H9 (cell line): ENCODE measurements around the gene THBS3. TPM values are rescaled to one million over a fixed set of nuclear protein-coding genes. Genes with fewer than 3 reads are reported as not detected.
"Not testable (repeated sequence)": the region's sequence is repeated elsewhere in the genome, so short reads cannot be mapped to it uniquely, and the experiment has no call there.

Experiments
- DNase-seq: peaks from one replicate; pipeline ENCODE4 v3.0.0-alpha.2; 2017
- H2AFZ ChIP-seq: one replicate; pipeline ENCODE4 v1.6.1; 2013; ENCODE audit warnings: mild to moderate bottlenecking, low read length, control low read depth, moderate library complexity
- H2AK5ac ChIP-seq: 2 replicates; pipeline ENCODE4 v1.6.1; 2013; ENCODE audit warnings: low read length, control low read depth, mixed read lengths; ENCODE audit not compliant: insufficient read length
- H2BK120ac ChIP-seq: one replicate; pipeline ENCODE4 v1.6.1; 2013; ENCODE audit warnings: low read depth, mild to moderate bottlenecking, low read length, control low read depth, inconsistent platforms; ENCODE audit not compliant: poor library complexity, severe bottlenecking
- H2BK12ac ChIP-seq: 2 replicates; pipeline ENCODE4 v1.6.1; 2013; ENCODE audit warnings: low read length, control low read depth, mixed read lengths, low read depth; ENCODE audit not compliant: insufficient read length
- H2BK15ac ChIP-seq: 2 replicates; pipeline ENCODE4 v1.6.1; 2013; ENCODE audit warnings: low read depth, low read length, control low read depth
- H2BK20ac ChIP-seq: one replicate; pipeline ENCODE4 v1.6.1; 2013; ENCODE audit warnings: low read depth, mild to moderate bottlenecking, low read length, control low read depth, inconsistent platforms; ENCODE audit not compliant: poor library complexity, severe bottlenecking
- H2BK5ac ChIP-seq: 2 replicates; pipeline ENCODE4 v1.6.1; 2013; ENCODE audit warnings: low read length, control low read depth, mixed read lengths; ENCODE audit not compliant: insufficient read length
- H3K14ac ChIP-seq: 2 replicates; pipeline ENCODE4 v1.6.1; 2013; ENCODE audit warnings: low read length, control low read depth; ENCODE audit not compliant: insufficient read depth
- H3K18ac ChIP-seq: 2 replicates; pipeline ENCODE4 v1.6.1; 2013; ENCODE audit warnings: low read depth, mild to moderate bottlenecking, mixed read lengths, low read length, control low read depth; ENCODE audit not compliant: insufficient read length
- H3K23ac ChIP-seq: 2 replicates; pipeline ENCODE4 v1.6.1; 2013; ENCODE audit warnings: low read length, control low read depth, mixed read lengths, low read depth; ENCODE audit not compliant: insufficient read length
- H3K23me2 ChIP-seq: 2 replicates; pipeline ENCODE4 v1.6.1; 2013; ENCODE audit warnings: low read depth, mild to moderate bottlenecking, mixed read lengths, low read length, control low read depth; ENCODE audit not compliant: insufficient read length, poor library complexity, severe bottlenecking
- H3K27ac ChIP-seq: 2 replicates; pipeline ENCODE4 v1.5.1; 2013; ENCODE audit warnings: low read length, control low read depth, mixed read lengths, low read depth; ENCODE audit not compliant: insufficient read length
- H3K27me3 ChIP-seq: 2 replicates; pipeline ENCODE4 v1.6.1; 2013; ENCODE audit warnings: low read length, control low read depth, inconsistent platforms; ENCODE audit not compliant: insufficient read depth
- H3K4ac ChIP-seq: 2 replicates; pipeline ENCODE4 v1.6.1; 2013; ENCODE audit warnings: low read depth, mild to moderate bottlenecking, control low read depth, inconsistent platforms, low read length, moderate library complexity
- H3K4me1 ChIP-seq: 2 replicates; pipeline ENCODE4 v1.6.1; 2013; ENCODE audit warnings: low read length, control low read depth, inconsistent platforms; ENCODE audit not compliant: insufficient read depth
- H3K4me2 ChIP-seq: 2 replicates; pipeline ENCODE4 v1.6.1; 2013; ENCODE audit warnings: low read length, control low read depth, mixed read lengths; ENCODE audit not compliant: insufficient read length, insufficient read depth
- H3K56ac ChIP-seq: 2 replicates; pipeline ENCODE4 v1.6.1; 2013; ENCODE audit warnings: low read depth, mild to moderate bottlenecking, mixed read lengths, low read length, control low read depth; ENCODE audit not compliant: insufficient read length
- H3K79me1 ChIP-seq: 2 replicates; pipeline ENCODE4 v1.6.1; 2013; ENCODE audit warnings: low read depth, mild to moderate bottlenecking, moderate library complexity, low read length, control low read depth, inconsistent platforms; ENCODE audit not compliant: insufficient read depth, poor library complexity, severe bottlenecking
- H3K79me2 ChIP-seq: 2 replicates; pipeline ENCODE4 v1.6.1; 2013; ENCODE audit warnings: low read length, control low read depth, inconsistent platforms; ENCODE audit not compliant: insufficient read depth
- H3K9ac ChIP-seq: 2 replicates; pipeline ENCODE4 v1.6.1; 2013; ENCODE audit warnings: low read length, control low read depth, mixed read lengths; ENCODE audit not compliant: insufficient read length; ENCODE audit errors: extremely low read depth
- H3K9me3 ChIP-seq: one replicate; pipeline ENCODE4 v1.6.1; 2013; ENCODE audit warnings: low read depth, low read length, inconsistent platforms; ENCODE audit not compliant: control insufficient read depth
- H3T11ph ChIP-seq: one replicate; pipeline ENCODE4 v1.6.1; 2013; ENCODE audit warnings: mild to moderate bottlenecking, low read length, control low read depth, inconsistent platforms
- H4K20me1 ChIP-seq: one replicate; pipeline ENCODE4 v1.6.1; 2013; ENCODE audit not compliant: control insufficient read depth, insufficient read length, insufficient read depth
- H4K5ac ChIP-seq: 2 replicates; pipeline ENCODE4 v1.6.1; 2013; ENCODE audit warnings: low read depth, mild to moderate bottlenecking, mixed read lengths, low read length, control low read depth; ENCODE audit not compliant: insufficient read length
- H4K8ac ChIP-seq: replicated peaks from 2 replicates; pipeline ENCODE4 v1.6.1; 2013; ENCODE audit warnings: low read length, control low read depth, mixed read lengths, low read depth; ENCODE audit not compliant: insufficient read length
- H4K91ac ChIP-seq: 2 replicates; pipeline ENCODE4 v1.6.1; 2013; ENCODE audit warnings: low read depth, mild to moderate bottlenecking, moderate library complexity, mixed read lengths, low read length, control low read depth; ENCODE audit not compliant: insufficient read length
- H3K27ac Mint-ChIP-seq, 3 experiments: 2 replicates in 2 of 3; 3 replicates in 1 of 3; pipeline ENCODE4 v1.8.0; 2020 to 2021; ENCODE audit warnings: mixed read lengths in 3 of 3, mild to moderate bottlenecking in 1 of 3, moderate library complexity in 1 of 3
- H3K27me3 Mint-ChIP-seq: 2 replicates; pipeline ENCODE4 v1.8.0; 2021; ENCODE audit warnings: low read depth, mild to moderate bottlenecking, moderate library complexity, mixed read lengths
- H3K36me3 Mint-ChIP-seq, 3 experiments: 2 replicates in 2 of 3; 3 replicates in 1 of 3; pipeline ENCODE4 v1.8.0; 2020 to 2021; ENCODE audit warnings: low read depth in 3 of 3, mixed read lengths in 3 of 3; ENCODE audit not compliant: insufficient read depth in 1 of 3
- H3K4me1 Mint-ChIP-seq, 2 experiments: 2 replicates each; pipeline ENCODE4 v1.8.0; 2020; ENCODE audit warnings: mixed read lengths in 2 of 2
- H3K4me3 Mint-ChIP-seq, 2 experiments: 2 replicates in 1 of 2; 3 replicates in 1 of 2; pipeline ENCODE4 v1.8.0; 2020 to 2021; ENCODE audit warnings: mild to moderate bottlenecking in 2 of 2, mixed read lengths in 2 of 2, moderate library complexity in 1 of 2
- H3K9me3 Mint-ChIP-seq, 2 experiments: 2 replicates in 1 of 2; 3 replicates in 1 of 2; pipeline ENCODE4 v1.8.0; 2020; ENCODE audit warnings: mild to moderate bottlenecking in 2 of 2, mixed read lengths in 2 of 2, moderate library complexity in 1 of 2
- WGBS: extraction: QIAGEN DNeasy Blood & Tissue Kit; methylation state at CpG from one replicate; pipeline ENCODE4 v1.1.7; 2013; ENCODE audit warnings: missing lambda C conversion rate, low lambda C conversion rate, mixed read lengths; ENCODE audit not compliant: insufficient read length; ENCODE audit errors: extremely low coverage; 5-methylcytosine and 5-hydroxymethylcytosine counted together
- total RNA-seq: library from RNA; stranded (reverse); gene quantifications from 2 replicates; pipeline ENCODE4 v1.2.1, GENCODE V29; 2021
- TF ChIP-seq, protein P1 (sequence below): fragments of 200-600 bp; sonication (generic); conservative IDR thresholded peaks from 3 replicates; pipeline ENCODE4 v1.8.0; 2021; ENCODE audit warnings: antibody characterized with exemption, mild to moderate bottlenecking

Gene THBS3
- total RNA-seq, 1 experiment from 2014 or later: 5.9 TPM

DNA sequence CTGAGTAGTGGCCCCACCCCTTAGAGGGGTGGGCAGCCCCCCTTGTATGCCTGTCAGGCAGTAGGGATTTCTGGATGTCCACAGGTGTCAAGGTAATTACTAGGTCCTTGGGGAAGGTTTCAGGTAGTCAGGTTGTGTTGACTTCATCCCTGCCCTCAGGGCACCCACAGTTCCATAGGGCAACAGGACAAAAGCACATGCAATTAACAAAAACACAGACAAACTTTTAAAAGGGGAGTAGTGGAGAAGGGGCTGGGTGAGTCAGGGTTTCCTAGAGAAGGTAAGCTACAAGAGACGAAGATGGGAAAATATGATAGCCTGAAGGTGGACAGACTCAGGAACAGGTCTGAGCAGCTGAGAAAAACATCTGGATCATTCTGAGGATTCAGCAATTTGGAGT lies 48.7 kb downstream of the THBS3 start:
- Histone ChIP-seq H4K5ac (no peak overlapping the region), H2AK5ac (no peak overlapping the region), H3K4me1 (no peaks in the 10 kb centered on the region), H3K23me2 (no peaks in the 10 kb centered on the region), H3K79me2 (no peaks in the 10 kb centered on the region), H2BK12ac (no peak overlapping the region), H2BK15ac (no peak overlapping the region), H3K79me1 (no peaks in the 10 kb centered on the region), H3K4ac (no peak overlapping the region), H2AFZ (no peak overlapping the region), H3K18ac (no peak overlapping the region), H4K91ac (no peak overlapping the region), H3K9ac (no peak overlapping the region), H3K23ac (no peak overlapping the region), H4K8ac (no peak overlapping the region), H2BK5ac (no peak overlapping the region), H3T11ph (no peak overlapping the region), H3K27ac (no peak overlapping the region), H2BK20ac (no peak overlapping the region), H3K9me3 (no peaks in the 10 kb centered on the region), H3K4me2 (no peak overlapping the region), H4K20me1 (no peaks in the 10 kb centered on the region), H3K56ac (no peak overlapping the region), H3K27me3 (no peaks in the 10 kb centered on the region), H2BK120ac (no peak overlapping the region), H3K14ac (no peak overlapping the region)
- DNase-seq: no peak
- Mint-ChIP-seq H3K4me3 (no peak overlapping the region), H3K27ac (no peak overlapping the region), H3K4me1 (no peaks in the 10 kb centered on the region), H3K27me3 (peaks cover 30% of the 10 kb centered on the region), H3K36me3 (no peaks in the 10 kb centered on the region), H3K9me3 (peaks cover 0 to 4% of the 10 kb centered on the region in 2 experiments; a peak in 2 of 5 replicates)
- no CpG with 5 or more reads among the region's 1 CpG for WGBS
- TF ChIP-seq, protein P1, sequence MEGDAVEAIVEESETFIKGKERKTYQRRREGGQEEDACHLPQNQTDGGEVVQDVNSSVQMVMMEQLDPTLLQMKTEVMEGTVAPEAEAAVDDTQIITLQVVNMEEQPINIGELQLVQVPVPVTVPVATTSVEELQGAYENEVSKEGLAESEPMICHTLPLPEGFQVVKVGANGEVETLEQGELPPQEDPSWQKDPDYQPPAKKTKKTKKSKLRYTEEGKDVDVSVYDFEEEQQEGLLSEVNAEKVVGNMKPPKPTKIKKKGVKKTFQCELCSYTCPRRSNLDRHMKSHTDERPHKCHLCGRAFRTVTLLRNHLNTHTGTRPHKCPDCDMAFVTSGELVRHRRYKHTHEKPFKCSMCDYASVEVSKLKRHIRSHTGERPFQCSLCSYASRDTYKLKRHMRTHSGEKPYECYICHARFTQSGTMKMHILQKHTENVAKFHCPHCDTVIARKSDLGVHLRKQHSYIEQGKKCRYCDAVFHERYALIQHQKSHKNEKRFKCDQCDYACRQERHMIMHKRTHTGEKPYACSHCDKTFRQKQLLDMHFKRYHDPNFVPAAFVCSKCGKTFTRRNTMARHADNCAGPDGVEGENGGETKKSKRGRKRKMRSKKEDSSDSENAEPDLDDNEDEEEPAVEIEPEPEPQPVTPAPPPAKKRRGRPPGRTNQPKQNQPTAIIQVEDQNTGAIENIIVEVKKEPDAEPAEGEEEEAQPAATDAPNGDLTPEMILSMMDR: no peak

DNA sequence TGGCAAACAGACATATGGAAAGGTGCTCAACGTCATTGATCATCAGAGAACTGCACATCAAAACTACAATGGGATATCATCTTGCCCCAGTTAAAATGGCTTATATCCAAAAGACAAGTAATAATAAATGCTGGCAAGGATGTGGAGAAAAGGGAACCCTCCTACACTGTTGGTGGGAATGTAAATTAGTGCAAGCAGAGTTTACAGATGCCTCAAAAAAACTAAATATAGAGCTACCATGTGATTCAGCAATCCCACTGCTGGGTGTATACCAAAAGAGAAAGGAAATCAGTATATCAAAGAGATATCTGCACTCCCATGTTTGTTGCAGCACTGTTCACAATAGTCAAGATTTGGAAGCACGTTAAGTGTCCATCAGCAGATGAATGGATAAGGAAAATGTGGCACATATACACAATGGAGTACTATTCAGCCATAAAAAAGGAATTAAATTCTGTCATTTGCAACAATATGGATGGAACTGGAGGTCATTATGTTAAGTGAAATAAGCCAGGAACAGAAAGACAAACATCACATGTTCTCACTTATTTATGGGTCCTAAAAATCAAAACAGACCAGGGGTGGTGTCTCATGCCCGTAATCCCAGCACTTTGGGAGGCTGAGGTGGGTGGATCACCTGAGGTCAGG lies 51.6 kb downstream of the THBS3 start:
- not testable (repeated sequence) for DNase-seq, H3K18ac ChIP-seq, H3K79me1 ChIP-seq, H2BK20ac ChIP-seq, H2BK120ac ChIP-seq, H2AK5ac ChIP-seq, H3K36me3 Mint-ChIP-seq, H3K4me1 Mint-ChIP-seq, H3K27ac Mint-ChIP-seq, H2AFZ ChIP-seq, H4K5ac ChIP-seq, H3T11ph ChIP-seq, H2BK5ac ChIP-seq, H3K9me3 Mint-ChIP-seq, H4K91ac ChIP-seq, H3K9ac ChIP-seq, H3K4ac ChIP-seq, H3K56ac ChIP-seq, H3K27me3 ChIP-seq, H3K79me2 ChIP-seq, H3K4me1 ChIP-seq, H3K4me2 ChIP-seq, H2BK15ac ChIP-seq, H2BK12ac ChIP-seq, H3K4me3 Mint-ChIP-seq, H3K9me3 ChIP-seq, H3K14ac ChIP-seq, H3K27ac ChIP-seq, H3K23ac ChIP-seq, H4K20me1 ChIP-seq, H4K8ac ChIP-seq, H3K23me2 ChIP-seq
- no CpG with 5 or more reads among the region's 3 CpGs for WGBS
- H3K27me3 Mint-ChIP-seq: peaks cover 31% of the 10 kb centered on the region
